Immature natural killer cell (primary cell): ENCODE results near the gene GNAI3. TPM values are rescaled to one million over a fixed set of nuclear protein-coding genes. Genes with fewer than 3 reads are reported as not detected.
"Not testable (repeated sequence)": the region's sequence is repeated elsewhere in the genome, so short reads cannot be mapped to it uniquely, and the experiment has no call there.

ENCODE experiments used
- DNase-seq, 3 donors: peaks; one replicate each; pipeline ENCODE4 v3.0.0; 2022; ENCODE audit warnings: mixed read lengths in 1 of 3
- H3K27ac Mint-ChIP-seq, 6 donors: one replicate each; pipeline ENCODE4 v1.8.0; 2020; ENCODE audit warnings: mixed read lengths in 6 of 6, mild to moderate bottlenecking in 5 of 6, inconsistent platforms in 4 of 6, moderate library complexity in 3 of 6
- H3K27me3 Mint-ChIP-seq, 3 donors: one replicate each; pipeline ENCODE4 v1.8.0; 2020 to 2021; ENCODE audit warnings: low read depth in 3 of 3, mild to moderate bottlenecking in 3 of 3, mixed read lengths in 3 of 3, moderate library complexity in 3 of 3, inconsistent platforms in 1 of 3
- H3K36me3 Mint-ChIP-seq, 3 donors: one replicate each; pipeline ENCODE4 v1.8.0; 2020; ENCODE audit warnings: mixed read lengths in 3 of 3, inconsistent platforms in 2 of 3, mild to moderate bottlenecking in 2 of 3
- H3K4me1 Mint-ChIP-seq, 2 donors: one replicate each; pipeline ENCODE4 v1.8.0; 2020; ENCODE audit warnings: inconsistent platforms in 2 of 2, mild to moderate bottlenecking in 2 of 2, mixed read lengths in 2 of 2, moderate library complexity in 1 of 2
- H3K4me3 Mint-ChIP-seq, 5 donors: one replicate each; pipeline ENCODE4 v1.8.0; 2020; ENCODE audit warnings: mild to moderate bottlenecking in 5 of 5, mixed read lengths in 5 of 5, inconsistent platforms in 3 of 5, moderate library complexity in 3 of 5
- H3K9me3 Mint-ChIP-seq, 6 donors: one replicate each; pipeline ENCODE4 v1.8.0; 2020; ENCODE audit warnings: mild to moderate bottlenecking in 6 of 6, mixed read lengths in 6 of 6, inconsistent platforms in 4 of 6, moderate library complexity in 3 of 6
- polyA plus RNA-seq, 3 donors: library from polyadenylated mRNA; unstranded; fragments of 300-500 nt; fragmentation: Illumina TruSeq; gene quantifications; one replicate each; pipeline ENCODE4 v1.2.3, GENCODE V29; 2021

Gene GNAI3
- polyA plus RNA-seq, 3 donors from 2014 or later: 8.8 to 16.8 (median 10.3) TPM

DNA sequence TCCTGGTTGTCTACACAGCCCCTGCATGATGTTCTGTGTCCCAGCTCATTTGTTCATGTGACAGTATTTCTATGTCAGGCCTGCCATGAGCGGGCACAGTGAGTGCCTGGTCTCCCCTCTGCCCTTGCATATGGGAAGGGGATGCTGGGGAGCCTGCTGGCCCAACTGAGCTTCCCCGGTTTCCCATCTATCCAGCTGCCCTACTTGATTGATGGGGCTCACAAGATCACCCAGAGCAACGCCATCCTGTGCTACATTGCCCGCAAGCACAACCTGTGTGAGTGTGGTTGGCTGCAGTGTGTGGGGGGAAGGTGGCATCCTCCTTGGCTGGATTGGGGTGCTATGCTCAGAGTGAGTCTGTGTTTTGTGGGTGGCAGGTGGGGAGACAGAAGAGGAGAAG, 109.0 kb downstream of the GNAI3 start:
- H3K4me1 Mint-ChIP-seq: peaks cover 18 to 22% of the 10 kb centered on the region in 2 donors
- H3K36me3 Mint-ChIP-seq: peaks cover 0 to 9% (median 0%) of the 10 kb centered on the region in 3 donors
- peak overlapping the region; percentile 30 to 73 (median 49) for H3K4me3 Mint-ChIP-seq
- peak overlapping the region in 2 of 6 donors; percentile 22 to 60 for H3K27ac Mint-ChIP-seq
- no peaks in the 10 kb centered on the region for H3K9me3 Mint-ChIP-seq
- no peak for DNase-seq
- H3K27me3 Mint-ChIP-seq: peaks cover 2 to 8% (median 6%) of the 10 kb centered on the region in 3 donors

DNA sequence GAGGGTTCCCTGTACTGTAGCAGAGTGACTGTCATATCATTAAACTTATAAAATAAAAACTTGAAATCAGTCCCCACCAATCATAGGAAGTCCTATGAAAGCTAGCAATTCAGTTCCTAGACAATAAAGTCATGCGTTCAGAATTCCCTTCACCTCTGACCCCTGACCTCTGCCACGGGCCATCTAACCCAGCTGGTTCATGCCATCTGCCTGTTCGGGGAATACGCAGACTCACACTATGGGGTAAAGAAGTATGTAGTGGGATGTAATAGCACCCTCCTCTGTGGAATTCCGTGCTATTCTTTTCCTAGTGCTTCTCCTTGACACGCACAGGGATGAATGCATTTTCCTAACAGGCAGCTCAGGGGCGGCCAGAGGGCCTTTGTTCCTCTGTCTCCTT, 109.6 kb downstream of the GNAI3 start:
- DNase-seq: no peak
- Mint-ChIP-seq H3K4me1 (peaks cover 18 to 22% of the 10 kb centered on the region in 2 donors), H3K27ac (no peak overlapping the region), H3K36me3 (peaks cover 0 to 8% (median 0%) of the 10 kb centered on the region in 3 donors), H3K27me3 (peaks cover 0 to 8% (median 6%) of the 10 kb centered on the region in 3 donors), H3K4me3 (peak overlapping the region; percentile 30 to 73 (median 49)), H3K9me3 (no peaks in the 10 kb centered on the region)

DNA sequence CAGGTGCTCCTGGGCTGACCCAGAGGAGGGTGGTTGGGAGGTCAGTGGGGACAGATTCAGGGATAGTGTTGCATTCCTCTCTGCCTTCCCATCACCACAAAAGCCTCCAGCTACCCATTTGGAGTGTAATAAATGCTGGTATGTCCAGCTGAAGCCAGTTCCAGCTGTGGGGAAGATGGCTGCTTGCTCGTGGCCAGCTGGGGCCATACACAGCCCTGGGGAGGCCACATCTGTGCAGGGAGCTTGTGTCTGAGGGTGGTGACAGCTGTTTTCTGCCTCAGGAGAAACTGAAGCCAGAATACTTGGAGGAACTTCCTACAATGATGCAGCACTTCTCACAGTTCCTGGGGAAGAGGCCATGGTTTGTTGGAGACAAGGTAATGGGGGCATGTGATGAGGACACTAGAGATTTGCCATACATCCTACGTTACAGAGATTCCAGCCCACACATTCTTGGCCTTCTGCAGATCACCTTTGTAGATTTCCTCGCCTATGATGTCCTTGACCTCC, 110.2 kb downstream of the GNAI3 start:
- no peak for DNase-seq
- no peak overlapping the region for H3K27ac Mint-ChIP-seq
- H3K4me1 Mint-ChIP-seq: peaks cover 18 to 21% of the 10 kb centered on the region in 2 donors
- no peaks in the 10 kb centered on the region for H3K9me3 Mint-ChIP-seq
- H3K4me3 Mint-ChIP-seq: peak overlapping the region in 2 of 5 donors; percentile 7 to 43
- peaks cover 0 to 5% (median under 1%) of the 10 kb centered on the region in 3 donors for H3K27me3 Mint-ChIP-seq
- H3K36me3 Mint-ChIP-seq: peaks cover 0 to 5% (median 0%) of the 10 kb centered on the region in 3 donors

DNA sequence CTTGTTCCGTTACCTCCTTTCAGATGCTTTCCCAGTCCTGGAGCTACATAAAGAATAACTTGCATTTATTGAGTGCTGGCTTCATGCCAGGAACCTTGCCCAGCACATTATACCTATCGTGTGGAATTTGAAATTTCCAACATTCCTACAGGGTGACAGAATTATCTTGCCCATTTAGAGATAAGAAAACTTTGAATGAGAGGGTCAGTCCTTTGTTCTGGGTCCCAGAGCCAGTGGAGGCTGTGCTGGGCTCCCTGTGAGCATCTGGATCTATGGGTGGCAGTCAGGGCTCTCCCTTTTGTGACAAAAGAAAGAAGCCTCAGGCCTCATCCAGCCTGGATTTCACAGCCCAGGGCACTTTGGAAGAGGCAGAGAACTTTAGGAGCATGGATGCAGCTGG, 110.7 kb downstream of the GNAI3 start:
- Mint-ChIP-seq H3K27me3 (peaks cover 0 to 3% (median 0%) of the 10 kb centered on the region in 3 donors), H3K4me3 (peak overlapping the region in 2 of 5 donors; percentile 10 to 51), H3K4me1 (peaks cover 18 to 21% of the 10 kb centered on the region in 2 donors), H3K36me3 (peaks cover 0 to 5% (median 0%) of the 10 kb centered on the region in 3 donors), H3K27ac (peak overlapping the region in 1 of 6 donors; percentile 1), H3K9me3 (no peaks in the 10 kb centered on the region)
- no peak for DNase-seq

DNA sequence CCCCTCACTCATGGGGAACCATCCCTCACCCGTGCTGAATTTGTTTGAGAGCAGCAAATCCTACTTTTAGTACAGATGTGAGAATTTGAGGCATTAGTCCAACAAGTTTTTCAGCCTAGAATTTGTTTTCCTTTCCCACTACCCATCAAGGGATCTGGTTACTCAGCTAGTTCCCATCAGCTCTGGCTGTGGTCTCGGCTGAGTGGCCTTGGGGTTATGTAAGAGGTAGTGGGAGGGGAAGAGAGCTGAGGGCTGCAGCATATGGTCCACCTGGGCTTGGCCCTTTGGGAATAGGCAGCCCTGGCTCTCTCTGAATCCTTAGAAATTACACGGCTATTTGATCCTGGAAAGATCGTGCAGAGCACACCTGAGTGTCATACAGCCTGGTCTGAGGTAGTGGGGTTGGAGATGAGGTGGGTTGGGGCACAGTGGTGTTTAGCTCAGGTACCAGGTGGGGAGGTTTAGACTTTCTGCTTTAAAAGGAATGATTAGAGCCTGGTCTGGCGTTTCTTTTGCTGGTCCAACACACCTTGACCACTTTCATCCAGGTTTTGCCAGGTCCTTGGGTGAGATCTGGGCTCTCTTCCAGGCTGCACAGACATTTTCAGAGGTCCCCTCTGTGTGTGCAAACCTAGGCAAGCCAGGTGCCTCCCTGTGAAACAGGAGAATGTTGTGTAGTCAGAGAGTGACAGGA, 111.7 kb downstream of the GNAI3 start:
- H3K27ac Mint-ChIP-seq: no peak overlapping the region
- DNase-seq: no peak
- peaks cover 0 to 5% (median 3%) of the 10 kb centered on the region in 3 donors for H3K36me3 Mint-ChIP-seq
- no peaks in the 10 kb centered on the region for H3K9me3 Mint-ChIP-seq
- no peak overlapping the region for H3K4me3 Mint-ChIP-seq
- peaks cover 0 to 3% (median 0%) of the 10 kb centered on the region in 3 donors for H3K27me3 Mint-ChIP-seq
- peaks cover 16% of the 10 kb centered on the region in 2 donors for H3K4me1 Mint-ChIP-seq

DNA sequence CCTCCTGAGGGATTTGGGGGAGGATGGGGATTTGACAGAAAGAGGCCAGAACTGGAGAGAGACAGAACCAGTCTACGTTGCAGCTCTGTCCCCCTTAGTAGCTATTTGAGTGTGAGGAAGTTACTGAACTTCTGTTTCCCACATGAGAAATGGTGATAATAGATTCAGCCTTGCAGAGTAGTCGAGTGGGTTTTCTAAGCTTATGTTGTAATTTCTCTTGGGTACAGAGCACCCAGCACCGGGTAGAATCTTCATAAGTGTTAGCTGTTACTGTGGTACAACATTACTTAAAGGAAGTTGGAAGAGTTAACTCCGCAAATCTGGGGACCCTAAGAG, 112.2 kb downstream of the GNAI3 start:
- not testable (repeated sequence) for H3K36me3 Mint-ChIP-seq, H3K4me3 Mint-ChIP-seq, DNase-seq, H3K9me3 Mint-ChIP-seq, H3K27me3 Mint-ChIP-seq
- Mint-ChIP-seq H3K4me1 (peaks cover 11% of the 10 kb centered on the region in 2 donors), H3K27ac (peak overlapping the region in 1 of 6 donors; percentile 8)

DNA sequence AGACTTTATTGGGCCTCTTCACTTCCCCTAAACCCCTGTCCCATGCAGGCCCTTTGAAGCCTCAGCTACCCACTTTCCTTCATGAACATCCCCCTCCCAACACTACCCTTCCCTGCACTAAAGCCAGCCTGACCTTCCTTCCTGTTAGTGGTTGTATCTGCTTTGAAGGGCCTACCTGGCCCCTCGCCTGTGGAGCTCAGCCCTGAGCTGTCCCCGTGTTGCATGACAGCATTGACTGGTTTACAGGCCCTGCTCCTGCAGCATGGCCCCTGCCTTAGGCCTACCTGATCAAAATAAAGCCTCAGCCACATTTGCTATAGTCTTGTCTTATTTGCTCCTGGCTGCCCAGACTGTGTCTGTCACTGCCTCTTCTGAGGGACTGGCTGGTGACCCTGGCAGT, 113.0 kb downstream of the GNAI3 start:
- Mint-ChIP-seq H3K9me3 (no peaks in the 10 kb centered on the region), H3K27me3 (no peaks in the 10 kb centered on the region), H3K4me3 (no peak overlapping the region), H3K4me1 (peaks cover 3 to 4% of the 10 kb centered on the region in 2 donors), H3K36me3 (peaks cover 5 to 7% (median 6%) of the 10 kb centered on the region in 3 donors), H3K27ac (no peak overlapping the region)
- no peak for DNase-seq

DNA sequence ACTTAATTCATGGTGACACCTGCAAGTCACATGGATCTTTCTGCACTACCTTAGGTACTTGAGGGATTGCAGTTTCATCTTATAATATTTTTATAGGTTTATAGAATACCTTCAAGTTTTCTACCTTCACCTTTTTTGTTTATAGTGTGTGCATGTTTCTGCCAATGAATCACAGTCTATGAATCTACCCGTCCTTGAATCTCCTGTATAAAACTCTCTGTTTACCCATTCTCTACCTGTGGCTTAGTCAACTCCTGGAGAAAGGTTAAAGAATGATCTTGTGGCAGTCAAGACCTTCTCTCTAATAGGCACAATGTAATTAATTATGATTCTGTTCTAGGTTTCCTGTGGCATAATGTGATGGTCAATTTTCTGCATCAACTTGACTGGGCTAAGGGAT, 116.3 kb downstream of the GNAI3 start:
- Mint-ChIP-seq H3K4me3 (no peak overlapping the region), H3K9me3 (no peaks in the 10 kb centered on the region), H3K36me3 (peaks cover 0 to 7% (median 6%) of the 10 kb centered on the region in 3 donors), H3K4me1 (peaks cover 13 to 16% of the 10 kb centered on the region in 2 donors), H3K27me3 (peaks cover 2% of the 10 kb centered on the region in 3 donors), H3K27ac (peak overlapping the region in 1 of 6 donors; percentile 52)
- no peak for DNase-seq

DNA sequence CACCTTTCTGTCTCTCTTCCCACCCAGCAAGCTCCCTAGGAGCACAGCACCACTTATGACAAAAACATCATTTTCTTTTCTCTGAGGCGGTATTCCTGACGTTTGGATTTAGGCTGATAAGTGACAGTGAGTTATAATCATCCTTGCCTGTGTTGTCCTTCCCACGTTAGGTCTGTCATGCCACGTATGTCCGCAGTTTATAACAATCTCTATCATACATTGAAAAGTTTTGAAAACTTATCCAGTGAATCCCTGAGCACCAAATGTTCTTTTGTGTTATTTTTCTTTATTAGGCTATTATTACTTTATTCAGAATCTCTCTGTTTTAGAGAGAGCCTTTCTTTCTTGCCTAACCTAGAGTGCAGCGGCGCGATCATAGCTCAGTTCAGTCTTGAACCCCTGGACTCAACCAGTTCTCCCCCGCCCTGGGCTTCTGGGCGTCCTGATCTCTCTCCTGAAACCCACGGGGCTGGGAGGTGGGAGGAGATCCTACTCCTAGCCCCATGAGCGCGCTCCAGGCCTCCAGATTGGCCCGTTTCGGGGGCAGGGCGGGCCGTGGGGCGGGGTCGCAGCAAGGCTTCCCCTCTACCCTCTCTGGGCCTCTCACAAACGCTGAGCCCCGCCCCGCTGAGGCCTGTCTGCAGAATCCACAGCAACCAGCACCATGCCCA, 119.2 kb downstream of the GNAI3 start, which contains the start of gene GSTM2:
GSTM2 (plus strand) TSS at position 606 of the 671 bp plus-strand sequence; CDS start at position 665, 59 bp downstream.
- H3K9me3 Mint-ChIP-seq: no peaks in the 10 kb centered on the region
- DNase-seq: peak; percentile 53 to 55 (median 53)
- H3K4me1 Mint-ChIP-seq: peaks cover 24 to 30% of the 10 kb centered on the region in 2 donors
- H3K27me3 Mint-ChIP-seq: peaks cover 3 to 5% (median 4%) of the 10 kb centered on the region in 3 donors
- peak within 1 kb of the TSS; percentile 2 to 86 (median 46) for H3K27ac Mint-ChIP-seq
- peaks cover 0 to 7% (median 6%) of the 10 kb centered on the region in 3 donors for H3K36me3 Mint-ChIP-seq
- H3K4me3 Mint-ChIP-seq: peak within 1 kb of the TSS; percentile 65 to 88 (median 79)

Other genes with a start within 250 kb of the GNAI3 start
- not detected for gene MYBPHL, start 241.6 kb upstream of the GNAI3 start, polyA plus RNA-seq
- 1 to 10 TPM in 1 of 3 donors, under 1 TPM in 1, not detected in 1; 0.54 to 1.6 TPM for gene SORT1, start 150.7 kb upstream of the GNAI3 start, polyA plus RNA-seq
- 100 to 1,000 TPM; 115 to 146 (median 123) TPM for gene PSMA5, start 122.2 kb upstream of the GNAI3 start, polyA plus RNA-seq
- under 1 TPM in 2 of 3 donors, not detected in 1; 0.08 to 0.28 TPM for gene SYPL2, start 82.1 kb upstream of the GNAI3 start, polyA plus RNA-seq
- gene ATXN7L2, start 64.7 kb upstream of the GNAI3 start, polyA plus RNA-seq: 1 to 10 TPM in 2 of 3 donors, under 1 TPM in 1; 0.94 to 8.9 (median 4.1) TPM
- gene CYB561D1, start 54.5 kb upstream of the GNAI3 start, polyA plus RNA-seq: 10 to 100 TPM in 2 of 3 donors, 1 to 10 TPM in 1; 8.8 to 20.3 (median 10.2) TPM
- 10 to 100 TPM in 1 of 3 donors, 1 to 10 TPM in 2; 3.6 to 12.5 (median 5.0) TPM for gene AMIGO1, start 38.9 kb upstream of the GNAI3 start, polyA plus RNA-seq
- not detected for gene GPR61, start 8.7 kb upstream of the GNAI3 start, polyA plus RNA-seq
- not detected for gene GNAT2, start 71.0 kb downstream of the GNAI3 start, polyA plus RNA-seq
- gene AMPD2, start 71.2 kb downstream of the GNAI3 start, polyA plus RNA-seq: 10 to 100 TPM; 14.7 to 40.3 (median 28.3) TPM
- 10 to 100 TPM; 10.9 to 33.4 (median 21.0) TPM for gene GSTM4, start 107.5 kb downstream of the GNAI3 start, polyA plus RNA-seq
- 10 to 100 TPM; 32.6 to 51.2 (median 42.5) TPM for gene GSTM2, start 119.4 kb downstream of the GNAI3 start, polyA plus RNA-seq
- gene GSTM1, start 139.2 kb downstream of the GNAI3 start, polyA plus RNA-seq: 10 to 100 TPM in 1 of 3 donors, not detected in 2; 35.4 TPM
- gene GSTM5, start 163.6 kb downstream of the GNAI3 start, polyA plus RNA-seq: under 1 TPM in 1 of 3 donors, not detected in 2; 0.23 TPM
- gene GSTM3, start 192.4 kb downstream of the GNAI3 start, polyA plus RNA-seq: 1 to 10 TPM; 1.1 to 7.1 (median 5.9) TPM
- gene EPS8L3, start 215.3 kb downstream of the GNAI3 start, polyA plus RNA-seq: under 1 TPM in 2 of 3 donors, not detected in 1; 0.09 to 0.13 TPM